HG02571 (cell line): ENCODE measurements around the gene NAV1.
"Not testable (repeated sequence)": the region's sequence is repeated elsewhere in the genome, so short reads cannot be mapped to it uniquely, and the experiment has no call there.

Experiments used
- ATAC-seq: cut with Tn5 transposase; IDR thresholded peaks from one replicate; pipeline ENCODE4 v1.9.1; 2021; ENCODE audit warnings: mild to moderate bottlenecking, moderate library complexity; ENCODE audit not compliant: unreplicated experiment

Gene NAV1, protein sequence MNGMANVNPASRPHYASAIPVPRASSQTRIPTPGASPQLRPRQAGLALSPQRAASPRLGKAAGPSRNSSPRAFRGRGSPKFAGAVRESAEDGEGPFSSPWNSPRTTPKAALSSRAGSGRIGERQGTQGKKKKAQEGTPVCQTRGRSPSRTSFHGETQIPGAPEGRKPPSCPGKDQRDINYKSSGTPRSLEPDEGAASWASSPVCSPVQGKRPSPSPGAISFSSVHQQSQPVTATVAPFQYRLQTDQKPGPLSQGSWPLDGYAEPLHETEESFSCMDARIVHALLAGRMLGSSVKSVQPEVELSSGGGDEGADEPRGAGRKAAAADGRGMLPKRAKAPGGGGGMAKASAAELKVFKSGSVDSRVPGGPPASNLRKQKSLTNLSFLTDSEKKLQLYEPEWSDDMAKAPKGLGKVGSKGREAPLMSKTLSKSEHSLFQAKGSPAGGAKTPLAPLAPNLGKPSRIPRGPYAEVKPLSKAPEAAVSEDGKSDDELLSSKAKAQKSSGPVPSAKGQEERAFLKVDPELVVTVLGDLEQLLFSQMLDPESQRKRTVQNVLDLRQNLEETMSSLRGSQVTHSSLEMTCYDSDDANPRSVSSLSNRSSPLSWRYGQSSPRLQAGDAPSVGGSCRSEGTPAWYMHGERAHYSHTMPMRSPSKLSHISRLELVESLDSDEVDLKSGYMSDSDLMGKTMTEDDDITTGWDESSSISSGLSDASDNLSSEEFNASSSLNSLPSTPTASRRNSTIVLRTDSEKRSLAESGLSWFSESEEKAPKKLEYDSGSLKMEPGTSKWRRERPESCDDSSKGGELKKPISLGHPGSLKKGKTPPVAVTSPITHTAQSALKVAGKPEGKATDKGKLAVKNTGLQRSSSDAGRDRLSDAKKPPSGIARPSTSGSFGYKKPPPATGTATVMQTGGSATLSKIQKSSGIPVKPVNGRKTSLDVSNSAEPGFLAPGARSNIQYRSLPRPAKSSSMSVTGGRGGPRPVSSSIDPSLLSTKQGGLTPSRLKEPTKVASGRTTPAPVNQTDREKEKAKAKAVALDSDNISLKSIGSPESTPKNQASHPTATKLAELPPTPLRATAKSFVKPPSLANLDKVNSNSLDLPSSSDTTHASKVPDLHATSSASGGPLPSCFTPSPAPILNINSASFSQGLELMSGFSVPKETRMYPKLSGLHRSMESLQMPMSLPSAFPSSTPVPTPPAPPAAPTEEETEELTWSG (N-terminal part only)

DNA sequence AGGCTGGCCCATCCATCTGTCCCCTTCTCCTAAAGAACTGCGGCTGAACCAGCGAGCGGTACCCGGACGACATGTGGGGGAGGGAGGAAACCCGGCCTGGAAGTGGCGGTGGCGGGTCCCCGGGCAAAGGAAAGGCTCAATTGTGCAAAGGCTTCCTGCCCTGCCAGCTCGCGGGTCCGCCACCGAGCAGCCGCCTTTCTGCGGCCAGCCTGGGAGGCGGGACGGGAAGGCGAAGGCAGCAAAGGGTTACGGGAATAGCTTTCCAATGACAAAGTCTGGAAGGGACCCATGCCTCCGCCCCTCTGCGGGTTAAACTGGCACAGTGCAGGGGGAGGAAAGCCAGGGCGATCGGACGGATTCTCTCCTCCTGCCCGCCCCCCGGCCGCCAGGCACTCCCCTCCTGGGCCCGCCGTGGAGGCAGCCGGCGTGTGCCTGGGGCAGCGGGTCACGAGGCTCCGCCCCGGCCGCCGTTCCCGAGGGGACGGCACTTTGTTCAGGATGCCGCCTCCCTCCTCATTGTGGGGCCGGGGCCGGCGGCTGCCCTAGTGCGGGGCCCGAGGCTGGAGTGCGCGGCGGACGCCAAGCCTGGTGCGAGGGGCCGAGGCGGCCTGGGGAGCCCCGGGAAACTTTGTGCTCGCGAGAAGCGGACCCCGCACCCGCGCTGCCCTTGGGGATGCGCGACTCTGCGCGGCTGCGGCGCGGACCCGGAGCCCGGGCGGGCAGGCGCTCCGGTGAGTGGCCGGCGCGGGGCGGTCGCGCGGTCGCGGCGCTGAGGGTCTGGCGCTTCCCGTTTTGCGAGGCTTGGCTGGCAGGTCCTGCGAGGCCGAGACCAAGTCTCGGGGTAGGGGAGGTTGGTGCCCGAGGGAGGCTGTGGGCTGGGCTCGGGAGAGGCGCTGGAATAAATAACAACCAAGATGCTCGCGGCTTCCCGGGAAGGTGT lies at the start of gene NAV1:
NAV1 (plus strand) TSS at position 516 of the 940 bp plus-strand sequence. CDS start 83,758 bp downstream, outside the sequence.
- ATAC-seq, result no peak

DNA sequence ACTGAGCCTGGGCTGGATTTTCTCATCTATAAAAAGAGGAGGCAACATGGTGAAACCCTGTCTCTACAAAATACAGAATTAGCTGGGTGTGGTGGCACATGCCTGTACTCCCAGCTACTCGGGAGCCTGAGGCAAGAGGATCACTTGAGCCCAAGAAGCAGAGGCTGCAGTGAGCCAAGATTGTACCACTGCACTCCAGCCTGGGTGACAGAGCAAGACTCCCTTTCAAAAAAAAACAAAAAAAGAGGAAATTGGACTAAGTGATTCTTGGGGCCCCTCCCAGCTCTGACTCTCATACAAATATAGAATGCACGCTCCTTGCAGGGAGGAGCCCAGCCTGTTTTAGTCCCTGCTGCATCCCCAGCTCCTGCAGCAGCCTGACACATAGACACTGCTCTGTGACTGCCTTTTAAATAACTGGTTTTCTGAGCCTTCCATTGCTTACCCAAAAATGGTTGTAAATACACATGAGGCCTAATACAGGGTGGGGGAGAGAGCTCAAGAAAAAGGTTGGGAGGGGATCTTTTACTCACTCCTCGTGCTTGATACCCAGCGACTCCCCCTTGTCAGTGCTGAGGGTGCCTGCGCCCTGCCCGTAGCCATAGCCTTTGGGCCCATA lies 49.2 kb upstream of the NAV1 start:
- ATAC-seq, result no peak

DNA sequence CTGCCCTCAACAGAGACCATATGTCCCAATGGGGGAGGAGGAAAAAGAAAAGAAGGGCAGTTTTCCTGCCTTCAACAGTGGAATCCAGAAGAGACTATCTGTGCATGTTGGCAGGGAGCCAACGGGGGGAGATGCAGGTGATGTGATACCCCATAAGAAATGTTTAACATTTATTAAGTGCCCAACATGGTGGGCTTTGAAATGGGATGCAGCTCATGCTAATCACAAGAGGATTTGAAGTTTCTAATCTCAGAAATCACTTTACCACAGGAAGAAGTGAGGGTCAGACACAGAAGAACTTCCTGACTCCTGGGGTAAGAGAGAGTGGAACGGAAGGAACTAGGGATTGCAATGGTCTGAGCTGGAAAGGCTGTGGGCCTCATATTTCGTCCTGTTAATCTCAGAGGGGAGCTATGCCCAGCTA lies 48.2 kb upstream of the NAV1 start:
- no peak for ATAC-seq

DNA sequence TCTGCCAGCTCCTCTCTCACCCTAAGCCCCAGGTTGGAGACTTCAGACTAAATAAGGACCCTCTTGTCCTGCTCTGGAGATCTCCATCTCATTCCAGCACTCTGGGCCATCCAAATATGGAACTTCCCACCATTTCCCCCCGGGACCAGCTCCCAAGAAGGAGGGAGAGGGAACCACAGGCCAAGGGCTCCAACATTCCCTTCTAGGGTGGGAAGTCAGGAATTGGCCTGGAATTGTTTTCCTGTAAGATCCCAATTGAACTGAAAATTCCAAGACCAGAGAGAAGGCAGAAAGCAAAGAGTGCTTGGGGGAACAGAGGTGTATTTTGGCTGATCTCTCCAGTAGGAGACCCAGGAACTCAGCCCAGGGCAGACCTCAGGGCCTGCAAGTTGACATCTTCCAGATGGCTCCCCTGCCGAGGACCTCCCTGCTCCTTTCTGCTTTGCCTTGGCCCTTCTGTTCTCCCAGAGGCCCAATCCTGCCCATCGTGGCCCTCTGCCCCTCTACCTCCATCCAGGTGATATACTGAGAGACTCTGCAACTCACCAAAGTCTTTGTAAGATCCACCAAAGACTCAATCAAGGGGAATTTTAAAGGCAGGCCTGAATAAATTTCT lies 46.9 kb upstream of the NAV1 start:
- ATAC-seq, result no peak

DNA sequence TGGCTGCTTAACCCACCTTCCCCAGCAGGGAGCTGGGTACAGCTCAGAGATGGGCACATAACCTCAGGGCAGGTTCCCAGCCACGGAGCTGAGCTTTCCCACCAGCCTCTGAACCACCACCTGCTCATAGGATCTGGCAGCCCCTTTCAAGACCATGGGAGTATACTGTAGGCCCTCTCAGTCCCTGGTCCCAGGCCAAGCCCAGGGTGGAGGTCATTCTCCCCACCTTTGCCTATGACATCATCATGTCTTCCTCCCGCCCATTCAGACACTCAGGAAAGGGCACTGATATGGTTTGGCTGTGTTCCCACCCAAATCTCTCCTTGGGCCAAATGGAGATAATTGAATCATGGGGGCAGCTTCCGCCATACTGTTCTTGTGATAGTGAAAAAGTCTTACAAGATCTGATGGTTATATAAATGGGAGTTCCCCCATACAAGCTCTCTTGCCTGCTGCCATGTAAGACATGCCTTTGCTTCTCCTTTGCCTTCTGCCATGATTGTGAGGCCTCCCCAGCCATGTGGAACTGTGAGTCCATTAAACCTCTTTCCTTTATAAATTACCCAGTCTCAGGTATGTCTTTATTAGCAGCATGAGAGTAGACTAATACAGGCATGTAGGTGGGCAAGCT lies 45.8 kb upstream of the NAV1 start:
- not testable (repeated sequence) for ATAC-seq

DNA sequence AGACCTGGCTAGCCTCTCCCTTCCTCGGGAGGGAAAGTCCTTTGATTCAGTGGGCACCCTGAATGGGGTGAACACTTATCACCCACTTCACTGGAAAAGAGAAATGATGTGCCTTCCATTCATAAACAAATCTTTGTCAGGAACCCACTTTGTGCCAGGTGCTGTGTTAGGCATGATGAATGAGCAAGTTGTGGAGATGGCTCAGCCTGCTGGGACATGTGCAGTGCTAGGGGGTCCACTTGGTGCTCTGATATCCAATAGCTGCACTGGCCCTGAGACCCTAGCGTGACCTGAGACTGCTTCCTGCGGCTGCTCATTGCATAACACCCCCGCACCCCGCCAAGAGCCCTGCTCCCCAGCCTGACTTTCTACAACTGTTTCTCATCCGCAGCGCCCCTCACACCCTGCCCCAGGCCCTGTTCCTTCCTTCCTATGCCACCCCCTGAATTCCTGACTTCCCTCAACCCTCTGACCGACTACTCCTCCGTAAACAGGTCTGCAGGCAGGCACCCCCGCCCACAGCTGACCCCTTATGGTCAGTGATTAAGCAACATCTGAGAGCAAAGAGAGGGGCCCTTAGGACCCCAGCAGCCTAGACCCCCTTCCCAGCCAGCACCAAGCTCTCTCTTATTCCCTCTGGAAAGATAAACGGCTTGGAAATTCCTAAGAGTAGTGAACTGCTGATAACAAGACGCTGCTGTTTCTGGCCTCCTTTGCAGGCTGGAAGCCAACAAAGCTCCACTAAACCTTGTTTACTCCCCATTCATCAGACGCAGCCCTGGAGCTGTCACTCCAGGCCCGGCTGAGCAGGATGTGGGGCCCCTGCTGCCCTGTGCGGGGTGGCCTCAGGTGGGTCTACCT lies 44.9 kb upstream of the NAV1 start:
- ATAC-seq, result no peak

DNA sequence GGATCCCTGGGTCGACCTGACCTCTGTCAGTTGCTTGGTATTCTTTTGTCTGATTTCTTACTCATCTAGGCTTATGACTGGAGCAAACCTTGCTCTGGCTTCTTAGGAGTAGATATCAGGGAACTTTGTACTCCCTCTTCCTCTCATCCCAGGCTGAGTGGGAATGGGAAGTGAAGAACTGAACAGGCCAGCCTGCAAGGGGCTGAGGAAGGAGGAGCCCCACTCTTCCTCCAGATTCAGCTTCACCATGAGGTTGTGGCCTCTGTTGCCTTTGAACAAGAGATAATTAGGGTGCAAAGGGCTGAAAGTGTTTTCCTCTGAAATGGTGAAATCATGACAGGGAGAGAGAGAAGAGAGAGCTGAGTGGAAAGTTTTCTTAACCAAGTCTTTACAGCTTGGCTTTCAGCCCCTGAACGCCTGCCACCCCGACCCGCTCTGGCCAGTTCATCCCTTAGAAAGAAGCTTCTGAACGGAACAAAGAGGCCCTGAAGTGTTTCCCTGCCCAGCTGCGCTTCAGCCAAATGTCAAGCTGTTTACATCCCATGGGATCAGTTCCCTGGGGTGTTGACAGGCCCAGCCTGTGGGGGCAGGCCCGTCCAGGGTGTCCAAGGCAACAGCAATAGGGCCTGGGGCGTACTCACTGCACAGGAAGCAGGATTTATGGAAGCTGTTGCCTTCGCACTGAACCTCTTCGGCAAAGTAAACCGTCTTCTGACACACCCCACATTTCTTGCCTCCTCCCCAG lies 43.2 kb upstream of the NAV1 start:
- no peak for ATAC-seq

DNA sequence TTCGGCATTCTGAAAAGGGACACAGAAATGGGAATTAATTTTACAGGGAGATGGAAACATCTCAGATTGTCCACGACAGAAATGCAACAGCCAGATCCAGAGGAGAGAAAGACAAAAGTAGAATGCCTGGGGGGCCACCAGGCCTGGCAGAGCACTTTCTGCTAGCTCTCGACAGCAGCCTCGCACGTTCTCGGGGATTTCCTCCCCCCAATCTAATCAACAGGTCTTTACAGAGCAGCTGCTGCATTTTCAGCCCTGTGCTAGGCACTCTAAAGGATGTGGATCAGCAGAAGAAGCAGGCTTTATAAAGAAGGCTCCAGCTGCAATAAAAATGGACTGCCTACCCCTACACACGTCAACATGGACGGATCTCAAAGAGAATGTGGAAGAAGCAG lies 42.6 kb upstream of the NAV1 start:
- no peak for ATAC-seq

DNA sequence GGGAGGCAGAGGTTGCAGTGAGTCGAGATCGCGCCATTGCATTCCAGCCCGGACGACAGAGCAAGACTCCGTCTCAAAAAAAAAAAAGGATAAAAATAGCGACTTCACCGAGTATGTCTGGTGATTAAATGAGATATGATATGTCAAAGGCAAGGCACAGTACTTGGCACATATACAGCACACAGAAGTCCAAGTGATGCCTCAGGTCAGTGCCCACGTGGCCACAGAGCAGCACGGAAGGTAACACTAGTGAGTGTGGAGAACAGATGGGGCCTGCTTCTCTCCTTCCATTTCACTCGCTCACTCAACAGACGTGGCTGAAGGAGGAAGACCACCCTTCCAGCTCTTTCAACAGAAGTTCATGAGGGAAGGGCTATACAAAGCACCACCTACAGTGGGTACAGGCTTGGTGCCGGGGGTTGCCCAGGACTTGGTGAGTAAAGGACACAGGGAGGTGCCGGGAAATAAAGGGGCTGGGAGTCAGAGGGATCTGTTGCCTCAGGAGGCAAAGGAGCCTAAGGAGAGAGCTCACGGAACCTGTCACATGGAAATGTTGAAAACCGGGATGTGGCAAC lies 40.9 kb upstream of the NAV1 start:
- no peak for ATAC-seq

DNA sequence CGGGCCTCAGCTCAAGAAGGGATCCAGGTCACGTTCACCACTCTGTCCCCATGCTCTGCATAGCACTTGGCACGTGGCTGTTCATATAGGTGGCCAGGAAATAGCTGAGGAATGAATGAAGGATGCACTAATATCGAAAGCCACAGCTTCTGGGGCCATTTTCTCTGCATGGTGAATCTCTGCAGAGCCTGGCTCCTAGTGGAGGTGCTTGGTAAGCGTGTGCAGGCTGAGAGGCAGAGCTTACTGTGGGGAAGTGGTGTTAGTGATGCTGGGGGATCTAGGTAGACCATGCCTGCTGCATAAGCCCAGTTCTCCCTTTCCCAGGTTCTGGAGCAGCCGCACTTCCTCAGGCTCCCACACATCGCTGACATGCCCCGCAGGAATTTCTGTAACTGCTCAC lies 40.3 kb upstream of the NAV1 start:
- no peak for ATAC-seq

DNA sequence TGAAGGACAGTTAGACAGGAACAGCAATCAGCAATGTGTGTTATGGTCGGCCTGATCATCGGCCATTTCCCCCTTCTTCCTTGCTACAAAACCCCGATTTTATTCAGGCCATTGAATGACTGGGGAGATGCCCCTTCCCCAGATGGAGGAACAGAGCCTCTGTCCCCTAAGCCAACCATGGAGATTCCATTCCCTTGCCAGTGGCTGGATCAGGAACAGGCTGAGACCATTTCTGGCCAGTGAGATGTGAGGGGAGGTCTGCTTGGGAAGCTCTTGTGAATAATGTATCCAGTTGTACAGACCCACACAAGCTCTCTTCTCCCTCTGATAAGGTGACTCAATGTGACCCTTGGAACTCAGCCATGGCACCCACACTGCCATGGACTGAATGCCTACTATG lies 39.7 kb upstream of the NAV1 start:
- ATAC-seq, result no peak

DNA sequence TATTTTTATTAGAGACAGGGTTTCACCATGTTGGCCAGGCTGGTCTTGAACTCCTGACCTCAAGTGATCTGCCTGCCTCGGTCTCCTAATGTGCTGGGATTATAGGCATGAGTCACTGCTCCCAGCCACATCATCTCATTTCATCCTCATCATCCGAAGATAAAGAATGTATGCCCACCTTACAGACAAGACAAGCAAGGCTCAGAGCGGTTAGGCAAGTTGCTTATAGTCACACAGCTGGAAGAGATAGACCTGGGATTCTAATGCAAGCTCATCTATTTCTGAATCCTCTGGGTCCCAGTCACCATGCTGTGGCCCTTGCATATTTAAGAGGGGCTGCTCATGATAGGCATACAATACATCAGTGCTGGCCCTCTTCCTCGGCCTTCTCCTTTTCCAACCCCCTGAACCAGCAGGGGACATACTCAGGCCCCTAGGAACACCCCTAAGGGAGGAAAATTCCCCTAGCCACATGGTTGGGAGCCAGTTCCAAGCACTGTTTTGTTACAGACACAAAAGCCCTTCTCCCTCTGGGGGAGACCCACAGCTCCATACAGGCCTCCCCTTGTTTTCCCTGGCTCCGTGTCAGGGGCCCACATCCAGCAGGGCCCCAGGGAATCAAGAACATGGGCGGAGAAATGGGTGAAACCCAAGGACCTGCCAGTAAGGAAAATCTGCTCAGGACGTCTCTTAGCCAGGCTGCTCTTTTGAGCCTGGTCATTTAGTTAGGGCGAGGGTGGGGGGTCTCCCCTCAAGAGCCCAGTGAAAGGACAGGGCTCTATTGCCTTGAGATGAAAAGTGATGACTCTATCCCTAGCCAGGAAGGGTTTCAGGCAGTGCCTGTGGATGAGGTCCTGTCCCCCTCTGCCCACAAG lies 38.9 kb upstream of the NAV1 start:
- ATAC-seq, result no peak

DNA sequence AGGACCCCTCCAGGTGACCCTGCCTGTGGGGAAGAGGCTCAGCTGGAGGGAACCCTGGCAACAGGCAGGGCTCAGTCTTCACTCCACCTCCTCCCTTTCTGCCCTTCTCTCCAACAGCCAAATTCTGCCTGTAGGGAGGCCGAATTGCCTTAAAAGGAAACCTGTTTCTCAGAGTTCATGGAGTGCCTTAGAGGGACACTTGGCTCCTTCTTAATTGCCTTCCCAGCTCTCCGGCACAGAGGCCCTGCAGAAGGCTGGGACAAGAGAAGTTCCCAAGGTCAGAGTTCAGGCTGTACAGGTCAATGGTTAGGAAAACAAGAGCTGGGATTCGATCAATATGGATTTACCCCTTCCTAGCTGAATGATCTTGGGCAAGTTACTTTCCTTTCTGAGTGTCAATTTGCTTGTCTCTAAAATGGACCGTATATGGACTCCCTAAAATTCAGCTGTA lies 38.2 kb upstream of the NAV1 start:
- no peak for ATAC-seq

DNA sequence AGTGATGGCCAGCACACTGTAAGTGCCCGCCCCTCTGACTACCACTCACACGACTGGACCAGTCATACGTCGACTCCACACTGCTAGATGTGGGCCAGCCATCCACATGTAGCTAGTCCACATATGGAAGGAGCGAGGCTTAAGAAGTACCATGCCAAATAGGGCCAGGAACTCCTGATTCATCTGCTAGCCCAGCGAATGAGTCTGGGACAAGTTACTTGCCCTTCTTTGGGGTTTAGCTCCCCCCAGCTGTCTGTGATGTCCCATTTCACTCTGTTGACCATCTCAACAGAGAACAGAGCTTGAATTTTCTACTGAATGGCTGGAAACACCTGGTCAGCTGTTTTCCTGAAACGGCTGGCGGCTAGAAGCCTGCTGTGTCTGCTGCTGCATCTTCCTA lies 37.8 kb upstream of the NAV1 start:
- no peak for ATAC-seq

DNA sequence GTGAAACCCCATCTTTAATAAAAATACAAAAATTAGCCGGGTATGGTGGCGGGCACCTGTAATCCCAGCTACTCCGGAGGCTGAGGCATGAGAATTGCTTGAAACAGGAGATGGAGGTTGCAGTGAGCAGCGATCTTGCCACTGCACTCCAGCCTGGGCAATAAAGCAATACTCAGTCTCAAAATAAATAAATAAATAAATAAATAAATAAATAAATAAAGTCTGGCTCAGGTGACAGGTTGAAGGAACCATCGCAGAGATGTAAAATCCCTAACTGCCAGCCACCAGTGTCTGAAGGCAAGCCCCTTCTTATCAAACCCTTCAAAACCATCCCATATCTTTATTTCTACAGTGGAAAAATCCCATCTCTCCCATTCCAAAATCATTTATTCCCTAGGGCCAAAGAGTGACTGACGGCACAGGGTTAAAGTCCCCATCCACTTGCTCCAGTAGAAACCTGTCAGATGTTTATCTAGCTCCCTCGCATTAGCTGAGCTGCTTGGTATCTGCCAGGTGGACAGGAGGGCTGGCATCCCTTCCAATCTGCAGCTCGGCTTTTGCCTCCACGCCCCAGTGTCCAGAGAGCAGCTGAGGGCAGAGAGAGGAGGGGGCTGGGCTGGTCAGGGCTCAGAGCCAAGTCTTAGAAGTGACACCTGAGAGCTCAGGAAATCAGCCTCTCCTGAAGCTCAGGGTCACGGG lies 37.0 kb upstream of the NAV1 start:
- no peak for ATAC-seq
